Hematopoietic multipotent progenitor cell (in vitro differentiated cells): ENCODE measurements around the gene ARHGAP11B.
A peak's percentile ranks its signal among the peaks of the same experiment; 100 is the strongest.
"Not testable (repeated sequence)": the region's sequence is repeated elsewhere in the genome, so short reads cannot be mapped to it uniquely, and the experiment has no call there.

Experiments used
- DNase-seq, 3 donors: peaks; one replicate each; pipeline ENCODE4 v3.0.0-alpha.2; 2011 to 2015; ENCODE audit warnings: low read depth in 2 of 3, low spot score in 2 of 3

Gene ARHGAP11B

GRCh38 chr15:30625436-30626193, at the start of gene ARHGAP11B:
ARHGAP11B (plus strand) TSS chr15:30626128.
- peak; percentile 80 to 98 (median 95) for DNase-seq

- DNase-seq, result not testable (repeated sequence)
These were observed 46.4 kb upstream of the ARHGAP11B start for GRCh38 chr15:30579394-30579970.

GRCh38 chr15:30580716-30581115, 45.2 kb upstream of the ARHGAP11B start:
- not testable (repeated sequence) for DNase-seq

- DNase-seq, result not testable (repeated sequence)
These were observed 27.0 kb upstream of the ARHGAP11B start for GRCh38 chr15:30598953-30599352.

- DNase-seq, result not testable (repeated sequence)
These were observed 22.1 kb upstream of the ARHGAP11B start, which contains the start of gene GOLGA8H for GRCh38 chr15:30603796-30604195. GOLGA8H (plus strand) TSS chr15:30604028; CDS start chr15:30604126, 98 bp downstream.

GRCh38 chr15:30612271-30612670, 13.7 kb upstream of the ARHGAP11B start:
- not testable (repeated sequence) for DNase-seq

GRCh38 chr15:30621342-30621741, 4.6 kb upstream of the ARHGAP11B start:
- DNase-seq, result peak in 1 of 3 donors; percentile 1

GRCh38 chr15:30626194-30626565, 252 bp downstream of the ARHGAP11B start:
- peak in 1 of 3 donors; percentile 13 for DNase-seq

GRCh38 chr15:30626632-30627031, 704 bp downstream of the ARHGAP11B start:
- not testable (repeated sequence) for DNase-seq

- DNase-seq, result peak in 1 of 3 donors; percentile 45
These were observed 24.3 kb downstream of the ARHGAP11B start for GRCh38 chr15:30650012-30650929.

GRCh38 chr15:30661154-30661553, 35.2 kb downstream of the ARHGAP11B start:
- DNase-seq, result peak in 1 of 3 donors; percentile 27

GRCh38 chr15:30669621-30670020, 43.7 kb downstream of the ARHGAP11B start:
- not testable (repeated sequence) for DNase-seq

- DNase-seq, result no peak
These were observed 44.1 kb downstream of the ARHGAP11B start for GRCh38 chr15:30670056-30670455.

- no peak for DNase-seq
These were observed 45.4 kb downstream of the ARHGAP11B start for GRCh38 chr15:30671309-30671708.

GRCh38 chr15:30675126-30675525, 49.2 kb downstream of the ARHGAP11B start:
- no peak for DNase-seq

- DNase-seq, result not testable (repeated sequence)
These were observed 50.0 kb downstream of the ARHGAP11B start for GRCh38 chr15:30675891-30676290.

GRCh38 chr15:30680997-30681396, 55.1 kb downstream of the ARHGAP11B start:
- not testable (repeated sequence) for DNase-seq

- peak in 2 of 3 donors; percentile 1 to 14 for DNase-seq
These were observed 59.9 kb downstream of the ARHGAP11B start for GRCh38 chr15:30685709-30686285.

- DNase-seq, result not testable (repeated sequence)
These were observed 60.7 kb downstream of the ARHGAP11B start for GRCh38 chr15:30686651-30687050.
